NT2/D1 (cell line): ENCODE results near the gene BIRC6.

Experiments used
- SUZ12 ChIP-seq: IDR thresholded peaks from 2 replicates; pipeline ENCODE4 v1.6.1; 2011; ENCODE audit not compliant: insufficient read length, insufficient read depth; ENCODE audit errors: extremely low read depth
- YY1 ChIP-seq: IDR thresholded peaks from 2 replicates; pipeline ENCODE4 v1.6.1; 2011; ENCODE audit not compliant: insufficient read length, insufficient read depth
- ZNF274 ChIP-seq: IDR thresholded peaks from 2 replicates; pipeline ENCODE4 v1.6.1; 2011; ENCODE audit warnings: mild to moderate bottlenecking, low read depth, low read length

- no peak for TF ChIP-seq ZNF274
- TF ChIP-seq YY1 = no peak
- TF ChIP-seq SUZ12 = no peak
These were observed 21.1 kb downstream of the BIRC6 start for GRCh38 chr2:32377928-32378327.
